GM20431 (cell line): ENCODE results near the gene AGAP1.

Experiments
- in situ Hi-C: fragments of 300-500 bp; cut with MseI, MboI; formaldehyde crosslinking; loops from one replicate; pipeline ENCODE4 v1.15.0; 2020; ENCODE audit warnings: low sequenced_read_pairs; ENCODE audit not compliant: unreplicated experiment

AGAP1 gene

DNA sequence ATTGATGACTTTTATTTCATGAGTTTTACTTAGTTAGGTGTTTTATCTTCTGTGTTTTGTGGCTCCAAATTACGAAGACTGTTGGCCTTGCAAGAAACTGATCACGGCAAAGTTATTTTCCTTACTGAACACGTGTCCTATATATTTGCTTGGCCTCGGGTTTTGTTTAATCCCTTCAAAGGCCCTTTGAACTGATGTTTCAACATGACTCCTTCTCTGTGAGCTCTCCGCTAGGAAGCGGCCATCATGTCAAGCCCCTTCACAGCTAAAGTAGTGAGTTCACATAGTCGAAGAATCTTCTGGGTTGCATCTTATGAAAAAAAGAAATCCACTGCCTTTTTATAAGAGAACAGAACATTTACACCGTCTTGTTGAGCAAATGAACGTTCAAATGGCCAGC is 515.0 kb downstream of the AGAP1 start:
- in situ Hi-C loops, result no loop called here

- in situ Hi-C loops, result no loop called here
These were observed 517.3 kb downstream of the AGAP1 start for GRCh38 chr2:236010920-236011685.

DNA sequence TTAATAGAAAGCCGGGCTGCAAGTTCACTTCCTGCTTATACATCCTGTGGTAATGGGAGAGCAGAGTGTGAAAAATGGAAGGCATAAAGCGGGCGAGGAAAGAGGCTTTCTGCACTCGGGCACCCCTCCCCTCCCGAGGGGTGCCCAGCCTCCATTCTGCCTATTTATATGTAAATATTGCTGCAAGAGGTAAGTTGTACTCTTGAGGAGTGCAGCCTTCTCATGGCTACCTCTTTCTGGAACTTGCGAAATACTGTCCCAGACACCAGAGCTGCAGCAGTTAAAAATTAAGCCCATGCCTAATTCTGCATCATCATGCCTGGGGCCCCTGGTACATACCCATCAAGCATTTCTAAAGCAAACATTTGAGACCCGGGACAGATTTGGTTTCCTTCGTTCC is 518.3 kb downstream of the AGAP1 start:
- in situ Hi-C loops, result no loop called here

DNA sequence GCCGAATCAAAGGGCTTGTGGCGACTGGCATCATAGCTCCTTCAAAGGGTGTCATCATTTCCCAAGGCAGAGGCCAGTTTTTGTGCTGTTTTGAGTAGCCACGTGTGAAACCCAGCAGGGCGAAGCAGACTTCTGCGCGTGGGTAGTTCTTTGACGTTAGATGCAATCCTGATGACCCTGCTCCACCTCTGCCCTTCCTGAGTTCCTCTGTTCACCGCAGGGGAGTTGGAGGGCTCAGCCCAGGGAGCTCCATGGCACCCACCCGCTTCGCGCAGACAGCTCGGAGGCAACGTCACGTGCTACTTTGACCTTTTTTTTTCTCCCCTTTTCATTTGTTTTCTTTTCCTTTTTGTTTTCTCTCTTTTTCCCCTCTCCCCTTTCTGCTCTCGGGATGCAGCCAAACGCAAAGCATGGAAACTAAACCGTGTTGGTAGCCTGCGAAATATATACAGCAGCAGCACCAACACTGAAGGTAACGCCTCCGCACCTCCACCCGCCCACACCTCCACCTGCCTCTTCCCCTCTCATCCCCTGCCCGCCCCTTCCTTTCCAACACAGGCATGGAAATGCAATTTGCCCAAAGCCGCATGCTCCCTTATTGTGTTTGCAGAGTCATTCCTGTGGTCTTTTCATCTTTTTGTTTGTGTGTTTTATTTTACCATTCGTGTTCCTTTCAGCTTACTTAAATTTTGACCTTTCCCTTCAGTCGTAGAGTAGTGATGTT is 520.7 kb downstream of the AGAP1 start:
- in situ Hi-C loops, result no loop called here

- in situ Hi-C loops, result no loop called here
These were observed 521.3 kb downstream of the AGAP1 start for GRCh38 chr2:236015171-236015570.

DNA sequence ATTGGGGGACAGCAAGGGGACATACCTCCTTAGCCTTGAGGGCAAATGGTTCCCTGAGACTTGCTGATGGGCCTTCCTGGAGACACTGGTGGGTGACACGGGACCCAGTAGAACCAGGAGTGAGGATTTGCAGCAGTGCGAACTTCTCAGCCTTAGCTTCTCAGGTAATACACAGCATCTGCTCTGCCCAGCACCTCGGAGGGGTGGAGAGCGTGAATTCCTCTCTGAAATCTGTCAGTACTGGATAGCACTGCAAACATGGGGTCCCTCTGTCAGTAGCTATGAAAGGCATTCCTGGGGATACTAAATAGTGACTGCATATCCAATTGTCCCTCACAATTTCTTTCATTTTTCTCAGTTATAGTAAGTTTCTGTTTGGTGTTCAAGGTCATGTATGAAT is 522.7 kb downstream of the AGAP1 start:
- in situ Hi-C loops, result no loop called here

GRCh38 chr2:236017446-236017845 is 523.6 kb downstream of the AGAP1 start:
- in situ Hi-C loops, result no loop called here

GRCh38 chr2:236019434-236019833 is 525.6 kb downstream of the AGAP1 start:
- in situ Hi-C loops, result no loop called here

GRCh38 chr2:236021499-236022057 is 527.7 kb downstream of the AGAP1 start:
- in situ Hi-C loops, result no loop called here

- in situ Hi-C loops, result no loop called here
These were observed 528.3 kb downstream of the AGAP1 start for GRCh38 chr2:236022128-236022527.

DNA sequence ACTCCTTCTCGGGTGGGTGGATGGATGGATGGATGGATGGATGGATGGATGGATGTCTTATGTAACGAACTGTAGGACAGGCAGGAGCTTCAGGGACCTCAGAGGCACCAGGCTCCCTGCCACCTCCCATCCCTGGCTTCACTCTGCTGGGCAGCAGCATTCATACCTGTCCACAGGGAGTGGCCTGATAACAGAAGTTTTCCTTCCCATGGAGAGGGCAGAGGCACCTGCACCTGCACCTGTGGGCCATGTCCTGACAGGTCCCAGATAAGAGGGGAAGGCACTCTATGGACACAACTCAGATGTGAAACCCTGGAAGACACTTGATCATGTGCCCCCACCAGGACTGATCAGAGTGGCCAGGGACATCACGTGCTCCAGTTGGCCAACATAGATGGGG is 532.0 kb downstream of the AGAP1 start:
- in situ Hi-C loops, result no loop called here

- in situ Hi-C loops, result no loop called here
These were observed 533.0 kb downstream of the AGAP1 start for GRCh38 chr2:236026841-236027240.

- in situ Hi-C loops, result no loop called here
These were observed 534.2 kb downstream of the AGAP1 start for GRCh38 chr2:236028066-236028465.

- in situ Hi-C loops, result no loop called here
These were observed 539.6 kb downstream of the AGAP1 start for GRCh38 chr2:236033462-236033861.

GRCh38 chr2:236034974-236035373 is 541.1 kb downstream of the AGAP1 start:
- in situ Hi-C loops, result no loop called here

DNA sequence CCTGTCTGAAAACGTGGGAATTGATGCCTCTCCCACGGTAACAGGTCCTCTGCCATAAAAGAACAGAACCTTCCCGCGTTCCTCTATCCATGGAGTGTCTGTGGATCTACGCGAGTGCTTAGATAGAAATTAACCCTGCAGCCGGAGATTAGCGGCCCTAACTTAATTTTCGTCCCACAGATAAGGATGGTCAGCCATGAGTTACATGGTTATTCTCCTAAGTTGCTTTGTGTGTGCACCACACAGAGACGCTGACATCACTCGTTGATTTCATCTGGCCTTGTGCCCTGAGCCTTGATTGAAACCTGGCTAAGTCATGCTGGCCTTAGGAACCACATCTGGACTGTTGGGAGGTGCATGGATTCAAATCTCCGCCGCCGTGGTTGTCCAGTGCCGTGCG is 542.2 kb downstream of the AGAP1 start:
- in situ Hi-C loops, result no loop called here

GRCh38 chr2:236038096-236038495 is 544.3 kb downstream of the AGAP1 start:
- in situ Hi-C loops, result no loop called here

GRCh38 chr2:236040600-236041328 is 546.9 kb downstream of the AGAP1 start:
- in situ Hi-C loops, result no loop called here

- in situ Hi-C loops, result no loop called here
These were observed 547.8 kb downstream of the AGAP1 start for GRCh38 chr2:236041616-236042015.

- in situ Hi-C loops, result no loop called here
These were observed 548.2 kb downstream of the AGAP1 start for GRCh38 chr2:236042087-236042486.

- in situ Hi-C loops, result no loop called here
These were observed 550.3 kb downstream of the AGAP1 start for GRCh38 chr2:236044191-236044590.
